GM20000 (cell line): Measurements from ENCODE around the gene C11orf71.

Experiments used
- DNase-seq: peaks from one replicate; pipeline ENCODE4 v3.0.0; 2012; ENCODE audit warnings: low spot score
- CTCF ChIP-seq: IDR thresholded peaks from 2 replicates; pipeline ENCODE4 v1.5.1; 2012; ENCODE audit warnings: mild to moderate bottlenecking, control low read depth; ENCODE audit errors: extremely low read depth, missing control alignments

The C11orf71 gene

GRCh38 chr11:114358716-114359115, 41.6 kb downstream of the C11orf71 start:
- no peak for TF ChIP-seq CTCF
- DNase-seq, result no peak

GRCh38 chr11:114354076-114354475, 46.2 kb downstream of the C11orf71 start:
- DNase-seq, result no peak
- no peak for TF ChIP-seq CTCF

GRCh38 chr11:114353443-114353842, 46.9 kb downstream of the C11orf71 start:
- TF ChIP-seq CTCF, result no peak
- no peak for DNase-seq

GRCh38 chr11:114350022-114350421, 50.3 kb downstream of the C11orf71 start:
- no peak for TF ChIP-seq CTCF
- no peak for DNase-seq
